ENCODE measurements around the gene CRADD.

Gene CRADD

DNA sequence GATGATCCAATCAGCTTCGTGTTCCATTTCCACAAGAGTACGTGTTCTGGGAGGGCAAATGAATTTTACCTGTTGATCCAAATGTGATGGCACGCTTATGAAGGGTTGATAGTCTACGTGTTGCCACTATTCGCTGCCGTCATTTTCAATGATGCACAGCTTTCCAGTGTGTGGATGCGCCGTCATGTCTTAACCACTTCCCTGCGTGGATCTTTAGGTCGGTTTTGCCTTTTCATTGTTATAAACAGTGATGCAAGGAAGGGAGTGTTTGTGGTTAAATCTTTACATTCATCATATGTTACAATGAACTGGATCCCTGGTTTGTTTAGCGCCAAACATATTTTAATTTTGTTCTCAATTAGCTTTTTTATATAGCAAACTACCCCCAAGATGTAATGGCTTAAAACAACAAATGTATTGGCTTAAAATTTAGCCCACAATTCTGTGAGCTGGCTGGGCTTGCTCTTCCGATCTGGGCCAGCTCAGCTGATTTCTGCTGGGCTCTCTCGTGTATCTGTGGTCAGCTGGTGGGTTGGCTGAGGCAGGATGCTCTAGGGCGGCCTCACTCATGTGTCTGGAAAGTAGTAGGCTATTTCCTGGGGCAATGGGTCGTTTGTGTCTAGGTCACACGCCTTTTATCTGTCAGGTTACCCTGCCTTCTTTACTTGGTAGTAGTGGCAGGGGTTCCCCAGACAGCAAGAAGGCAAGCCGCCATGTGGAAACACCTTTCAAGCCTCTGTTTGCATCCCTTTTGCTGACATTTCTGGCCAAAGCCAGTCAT, 176.7 kb downstream of the CRADD start:
- TF ChIP-seq CTCF (IDR thresholded peaks at IDR 0.05; ENCODE audit: low read depth, low read length): no peak
- no peak for DNase-seq (ENCODE audit: extremely low read depth, low read depth)

- DNase-seq (ENCODE audit: extremely low read depth, low read depth): no peak
- TF ChIP-seq CTCF (IDR thresholded peaks at IDR 0.05; ENCODE audit: low read depth, low read length): no peak
Observed at GRCh38 chr12:93855261-93855660, 178.1 kb downstream of the CRADD start.

DNA sequence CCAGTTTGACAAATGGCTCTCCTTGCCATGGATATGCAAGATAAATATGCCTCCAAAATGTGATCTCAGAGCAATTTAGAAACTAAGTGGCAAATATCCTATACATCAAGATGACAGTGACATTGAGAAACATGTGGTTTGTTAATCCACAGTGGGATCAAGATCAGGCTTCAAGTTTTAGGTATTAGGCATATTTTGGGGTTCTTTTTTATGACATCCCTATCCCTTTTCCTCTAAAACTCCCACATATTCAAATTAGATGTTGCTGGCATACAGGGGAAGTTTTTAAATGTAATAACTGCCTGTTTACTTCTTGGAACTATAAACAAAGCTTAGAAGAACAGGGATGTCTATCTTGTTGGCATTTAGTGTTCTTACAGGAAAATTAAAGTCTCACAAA, 179.4 kb downstream of the CRADD start:
- TF ChIP-seq CTCF (IDR thresholded peaks at IDR 0.05; ENCODE audit: low read depth, low read length): no peak
- DNase-seq (ENCODE audit: extremely low read depth, low read depth): no peak

- peak; percentile 34 for DNase-seq (ENCODE audit: extremely low read depth, low read depth)
- TF ChIP-seq CTCF (IDR thresholded peaks at IDR 0.05; ENCODE audit: low read depth, low read length): no peak
Observed at GRCh38 chr12:93857279-93857938, 180.2 kb downstream of the CRADD start.

DNA sequence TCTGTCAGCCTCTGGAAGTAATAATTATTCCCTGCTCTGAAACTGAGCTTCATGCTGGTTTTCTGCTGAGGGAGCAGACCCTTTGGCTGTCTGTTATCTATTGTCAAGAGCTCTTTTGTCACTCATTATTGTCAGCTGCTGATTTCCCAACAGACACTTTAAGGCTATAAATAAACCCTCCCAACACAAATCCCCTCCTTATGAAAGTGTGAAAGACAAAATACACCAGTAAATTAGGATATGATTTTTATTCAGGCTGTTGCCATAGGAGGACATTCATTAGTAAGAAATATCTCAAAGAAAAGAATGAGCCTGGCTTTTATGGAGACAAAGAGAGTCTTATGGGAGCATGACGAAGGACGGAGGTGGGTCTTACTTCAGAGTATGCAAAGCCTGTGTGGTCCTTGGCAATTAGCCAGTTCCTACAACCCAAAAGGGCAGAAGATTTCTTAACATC, 180.8 kb downstream of the CRADD start:
- no peak for TF ChIP-seq CTCF (IDR thresholded peaks at IDR 0.05; ENCODE audit: low read depth, low read length)
- no peak for DNase-seq (ENCODE audit: extremely low read depth, low read depth)

- no peak for DNase-seq (ENCODE audit: extremely low read depth, low read depth)
- no peak for TF ChIP-seq CTCF (IDR thresholded peaks at IDR 0.05; ENCODE audit: low read depth, low read length)
Observed at GRCh38 chr12:93860668-93861373, 183.6 kb downstream of the CRADD start.

- no peak for DNase-seq (ENCODE audit: extremely low read depth, low read depth)
Observed at GRCh38 chr12:93862424-93862823, 185.2 kb downstream of the CRADD start.

More at GRCh38 chr12:93862424-93862823, 185.2 kb downstream of the CRADD start:
- TF ChIP-seq CTCF (IDR thresholded peaks at IDR 0.05; ENCODE audit: low read depth, low read length): no peak
